ENCODE measurements around the gene GARIN5B. TPM values are rescaled to one million over a fixed set of nuclear protein-coding genes. Genes with fewer than 3 reads are reported as not detected.

Gene GARIN5B
- total RNA-seq, 1 experiment from 2014 or later = not detected

GRCh38 chr19:55385724-55386492 is 22.8 kb upstream of the GARIN5B start, which contains the start of gene RPL28 (continued):
- TF ChIP-seq FOXP1 (CRISPR knock-in tag; IDR thresholded peaks at IDR 0.05; ENCODE audit: borderline replicate concordance) (peak; percentile 81; the same call in 1 of the 2 replicates), ATF3 (CRISPR knock-in tag; conservative IDR thresholded peaks at IDR 0.05) (no peak), ELF4 (CRISPR knock-in tag; IDR thresholded peaks at IDR 0.05; ENCODE audit: low read depth) (no peak), ZNF121 (CRISPR knock-in tag; IDR thresholded peaks at IDR 0.05) (no peak), RELA (CRISPR knock-in tag; IDR thresholded peaks at IDR 0.05; ENCODE audit: borderline replicate concordance) (no peak), ZNF512 (CRISPR knock-in tag; IDR thresholded peaks at IDR 0.05; ENCODE audit: borderline replicate concordance) (no peak), FOXJ3 (CRISPR knock-in tag; IDR thresholded peaks at IDR 0.05; ENCODE audit: borderline replicate concordance) (no peak), ZNF532 (CRISPR knock-in tag; IDR thresholded peaks at IDR 0.05; ENCODE audit: borderline replicate concordance) (no peak), FOXP4 (CRISPR knock-in tag; IDR thresholded peaks at IDR 0.05) (peak; percentile 54; the same call in 1 of the 2 replicates), ZNF416 (CRISPR knock-in tag; IDR thresholded peaks at IDR 0.05) (no peak), CBFB (CRISPR knock-in tag; IDR thresholded peaks at IDR 0.05; ENCODE audit: low read depth) (no peak), ZNF317 (CRISPR knock-in tag; IDR thresholded peaks at IDR 0.05; ENCODE audit: borderline replicate concordance, low read depth) (no peak), TCF7 (CRISPR knock-in tag; IDR thresholded peaks at IDR 0.05; ENCODE audit: low read depth) (no peak), ETV6 (CRISPR knock-in tag; IDR thresholded peaks at IDR 0.05) (peak; percentile 95), ATF1 (CRISPR knock-in tag; IDR thresholded peaks at IDR 0.05) (no peak), ZBTB43 (CRISPR knock-in tag; IDR thresholded peaks at IDR 0.05) (no peak), TP53 (CRISPR knock-in tag; IDR thresholded peaks at IDR 0.05) (no peak), RORB (CRISPR knock-in tag; IDR thresholded peaks at IDR 0.05) (no peak), ZBTB21 (CRISPR knock-in tag; IDR thresholded peaks at IDR 0.05; ENCODE audit: borderline replicate concordance) (no peak), NR3C1 (CRISPR knock-in tag; conservative IDR thresholded peaks at IDR 0.05; ENCODE audit: low read depth) (no peak), JAZF1 (CRISPR knock-in tag; IDR thresholded peaks at IDR 0.05) (no peak), ERG (CRISPR knock-in tag; IDR thresholded peaks at IDR 0.05) (no peak), IRF1 (CRISPR knock-in tag; IDR thresholded peaks at IDR 0.05) (peak; percentile 69; the same call in 1 of the 2 replicates), USF2 (CRISPR knock-in tag; IDR thresholded peaks at IDR 0.05) (no peak)

Measured in WTC11 (cell line).